ENCODE measurements around the gene PRPF40B. TPM values are rescaled to one million over a fixed set of nuclear protein-coding genes. Genes with fewer than 3 reads are reported as not detected.

Gene PRPF40B
- total RNA-seq, 2 experiments from 2014 or later, result 4.7 to 6.5 TPM

DNA sequence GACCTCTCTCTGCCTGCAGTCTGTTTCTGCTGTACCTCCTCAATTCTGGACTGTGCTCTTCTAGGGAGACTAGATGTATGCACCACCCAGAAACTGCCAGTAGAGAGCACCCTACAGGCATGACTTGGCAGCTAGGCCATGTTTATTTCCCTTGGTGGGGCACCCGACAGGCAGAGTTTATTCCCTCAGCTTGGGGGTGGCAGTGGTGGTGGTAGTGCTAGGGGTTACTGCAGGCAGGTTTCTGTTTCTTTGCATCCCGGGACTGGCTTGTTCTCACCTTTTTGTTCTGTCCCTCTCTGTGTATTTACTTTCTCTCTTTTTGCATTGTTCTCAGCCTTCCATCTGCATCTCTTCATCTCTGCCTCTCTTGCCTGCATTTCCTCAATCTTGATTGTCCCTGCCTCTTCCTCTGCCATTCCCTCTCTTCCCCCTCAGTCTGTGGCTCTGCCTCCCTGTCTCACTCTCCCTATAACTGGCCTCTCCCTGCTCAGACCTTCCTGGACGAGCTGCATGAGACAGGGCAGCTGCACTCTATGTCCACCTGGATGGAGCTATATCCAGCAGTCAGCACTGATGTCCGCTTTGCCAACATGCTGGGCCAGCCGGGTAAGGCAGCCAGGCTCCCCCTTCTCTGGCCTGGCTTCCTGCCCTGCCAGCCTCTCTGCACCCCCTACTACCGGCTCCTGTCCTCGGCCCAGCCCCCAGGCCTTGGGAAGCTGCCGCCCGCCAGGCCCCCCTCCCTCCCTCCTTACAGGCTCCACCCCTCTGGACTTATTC lies 13.8 kb downstream of the PRPF40B start:
- ChIA-PET CTCF (interaction anchor here (0.6 to 3.7 kb wide), 25 partner anchors 9 to 279 kb away, joined by 3 to 26 read pairs (median 5); partner anchors contain the start of genes FMNL3, PRPF40B and TMBIM6), POLR2A (interaction anchor here (1.1 to 3.6 kb wide), 4 partner anchors 15 to 104 kb away, joined by 3 to 16 read pairs (median 10); partner anchors contain the start of genes FMNL3, PRPF40B and TMBIM6)
- Mint-ChIP-seq H3K27ac (peak overlapping the region; percentile 2), H3K27me3 (no peaks in the 10 kb centered on the region), H3K9me3 (no peaks in the 10 kb centered on the region), H3K36me3 (ENCODE audit: low read depth) (no peaks in the 10 kb centered on the region), H3K4me1 (ENCODE audit: low read depth) (peaks cover 25% of the 10 kb centered on the region), H3K4me3 (no peak overlapping the region)
- no peaks in the 10 kb centered on the region for H3K9me3 ChIP-seq (ENCODE audit: control insufficient read depth in 1 of 2, insufficient read depth in 1 of 2, low read length in 2 of 2)
- DNase-seq (peak; percentile 31 to 79 (median 47)), ATAC-seq (ENCODE audit: poor library complexity) (peak; percentile 99)
- H3K4me3 ChIP-seq (ENCODE audit: low read length), result no peak overlapping the region
- no peaks in the 10 kb centered on the region for H3K27me3 ChIP-seq (ENCODE audit: control insufficient read depth in 1 of 2, insufficient read depth in 2 of 2, low read length in 2 of 2)
- intact Hi-C loops (cut with DNase I, micrococcal nuclease), result loop anchor here in 1 of 2 experiments (2.0 to 5.0 kb wide), 2 partner anchors 70 to 200 kb away; partner anchors contain the start of gene FMNL3
- peaks cover 3% of the 10 kb centered on the region for H3K36me3 ChIP-seq (ENCODE audit: insufficient read depth, low read length)
- no peak overlapping the region for H3K27ac ChIP-seq (ENCODE audit: low read depth in 1 of 2, low read length in 2 of 2)
- H3K4me1 ChIP-seq (ENCODE audit: insufficient read depth, low read length), result peaks cover 19% of the 10 kb centered on the region
- TF ChIP-seq, protein P1, sequence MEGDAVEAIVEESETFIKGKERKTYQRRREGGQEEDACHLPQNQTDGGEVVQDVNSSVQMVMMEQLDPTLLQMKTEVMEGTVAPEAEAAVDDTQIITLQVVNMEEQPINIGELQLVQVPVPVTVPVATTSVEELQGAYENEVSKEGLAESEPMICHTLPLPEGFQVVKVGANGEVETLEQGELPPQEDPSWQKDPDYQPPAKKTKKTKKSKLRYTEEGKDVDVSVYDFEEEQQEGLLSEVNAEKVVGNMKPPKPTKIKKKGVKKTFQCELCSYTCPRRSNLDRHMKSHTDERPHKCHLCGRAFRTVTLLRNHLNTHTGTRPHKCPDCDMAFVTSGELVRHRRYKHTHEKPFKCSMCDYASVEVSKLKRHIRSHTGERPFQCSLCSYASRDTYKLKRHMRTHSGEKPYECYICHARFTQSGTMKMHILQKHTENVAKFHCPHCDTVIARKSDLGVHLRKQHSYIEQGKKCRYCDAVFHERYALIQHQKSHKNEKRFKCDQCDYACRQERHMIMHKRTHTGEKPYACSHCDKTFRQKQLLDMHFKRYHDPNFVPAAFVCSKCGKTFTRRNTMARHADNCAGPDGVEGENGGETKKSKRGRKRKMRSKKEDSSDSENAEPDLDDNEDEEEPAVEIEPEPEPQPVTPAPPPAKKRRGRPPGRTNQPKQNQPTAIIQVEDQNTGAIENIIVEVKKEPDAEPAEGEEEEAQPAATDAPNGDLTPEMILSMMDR (IDR thresholded peaks at IDR 0.05), result peak; percentile 54

- H3K27ac ChIP-seq (ENCODE audit: low read depth in 1 of 2, low read length in 2 of 2), result no peak overlapping the region
- H3K4me3 ChIP-seq (ENCODE audit: low read length), result no peak overlapping the region
- peaks cover 21% of the 10 kb centered on the region for H3K4me1 ChIP-seq (ENCODE audit: insufficient read depth, low read length)
- no peaks in the 10 kb centered on the region for H3K27me3 ChIP-seq (ENCODE audit: control insufficient read depth in 1 of 2, insufficient read depth in 2 of 2, low read length in 2 of 2)
- ATAC-seq (ENCODE audit: poor library complexity) (no peak), DNase-seq (no peak)
- Mint-ChIP-seq H3K9me3 (no peaks in the 10 kb centered on the region), H3K4me3 (no peak overlapping the region), H3K36me3 (ENCODE audit: low read depth) (peaks cover 28% of the 10 kb centered on the region), H3K4me1 (ENCODE audit: low read depth) (peaks cover 31% of the 10 kb centered on the region), H3K27ac (no peak overlapping the region), H3K27me3 (no peaks in the 10 kb centered on the region)
- ChIA-PET POLR2A (no interaction called here), CTCF (interaction anchor here (2.7 kb wide), 1 partner anchor 99 kb away, joined by 6 read pairs; the partner anchor contains the start of gene TMBIM6)
- peaks cover 17% of the 10 kb centered on the region for H3K36me3 ChIP-seq (ENCODE audit: insufficient read depth, low read length)
- intact Hi-C loops (cut with DNase I, micrococcal nuclease), result no loop called here
- H3K9me3 ChIP-seq (ENCODE audit: control insufficient read depth in 1 of 2, insufficient read depth in 1 of 2, low read length in 2 of 2), result no peaks in the 10 kb centered on the region
- TF ChIP-seq, protein P1 (IDR thresholded peaks at IDR 0.05), result no peak
Measured at GRCh38 chr12:49641748-49642369, 18.5 kb downstream of the PRPF40B start.

GRCh38 chr12:49642370-49642802 lies 19.0 kb downstream of the PRPF40B start:
- Histone ChIP-seq H3K4me3 (ENCODE audit: low read length) (no peak overlapping the region), H3K27ac (ENCODE audit: low read depth in 1 of 2, low read length in 2 of 2) (no peak overlapping the region), H3K36me3 (ENCODE audit: insufficient read depth, low read length) (peaks cover 20% of the 10 kb centered on the region), H3K27me3 (ENCODE audit: control insufficient read depth in 1 of 2, insufficient read depth in 2 of 2, low read length in 2 of 2) (no peaks in the 10 kb centered on the region), H3K4me1 (ENCODE audit: insufficient read depth, low read length) (peaks cover 18% of the 10 kb centered on the region), H3K9me3 (ENCODE audit: control insufficient read depth in 1 of 2, insufficient read depth in 1 of 2, low read length in 2 of 2) (no peaks in the 10 kb centered on the region)
- POLR2A ChIA-PET, result interaction anchor here (3.4 kb wide), 1 partner anchor 64 kb away, joined by 21 read pairs; the partner anchor contains the start of gene FMNL3
- no peak overlapping the region for H3K27ac Mint-ChIP-seq
- TF ChIP-seq, protein P1 (IDR thresholded peaks at IDR 0.05), result no peak
- no peak for ATAC-seq (ENCODE audit: poor library complexity)
- no peak for DNase-seq
- peaks cover 26% of the 10 kb centered on the region for H3K4me1 Mint-ChIP-seq (ENCODE audit: low read depth)
- peaks cover 33% of the 10 kb centered on the region for H3K36me3 Mint-ChIP-seq (ENCODE audit: low read depth)
- intact Hi-C loops (cut with DNase I, micrococcal nuclease), result no loop called here
- H3K9me3 Mint-ChIP-seq, result no peaks in the 10 kb centered on the region
- no peak overlapping the region for H3K4me3 Mint-ChIP-seq
- CTCF ChIA-PET, result interaction anchor here (1.1 to 2.7 kb wide), 2 partner anchors 99 to 197 kb away, joined by 4 to 6 read pairs; partner anchors contain the start of gene TMBIM6
- no peaks in the 10 kb centered on the region for H3K27me3 Mint-ChIP-seq
